ENCODE results near the gene AHRR. TPM values are rescaled to one million over a fixed set of nuclear protein-coding genes. Genes with fewer than 3 reads are reported as not detected.

AHRR gene
- total RNA-seq, 2 experiments from 2014 or later = 2.2 to 3.4 TPM

DNA sequence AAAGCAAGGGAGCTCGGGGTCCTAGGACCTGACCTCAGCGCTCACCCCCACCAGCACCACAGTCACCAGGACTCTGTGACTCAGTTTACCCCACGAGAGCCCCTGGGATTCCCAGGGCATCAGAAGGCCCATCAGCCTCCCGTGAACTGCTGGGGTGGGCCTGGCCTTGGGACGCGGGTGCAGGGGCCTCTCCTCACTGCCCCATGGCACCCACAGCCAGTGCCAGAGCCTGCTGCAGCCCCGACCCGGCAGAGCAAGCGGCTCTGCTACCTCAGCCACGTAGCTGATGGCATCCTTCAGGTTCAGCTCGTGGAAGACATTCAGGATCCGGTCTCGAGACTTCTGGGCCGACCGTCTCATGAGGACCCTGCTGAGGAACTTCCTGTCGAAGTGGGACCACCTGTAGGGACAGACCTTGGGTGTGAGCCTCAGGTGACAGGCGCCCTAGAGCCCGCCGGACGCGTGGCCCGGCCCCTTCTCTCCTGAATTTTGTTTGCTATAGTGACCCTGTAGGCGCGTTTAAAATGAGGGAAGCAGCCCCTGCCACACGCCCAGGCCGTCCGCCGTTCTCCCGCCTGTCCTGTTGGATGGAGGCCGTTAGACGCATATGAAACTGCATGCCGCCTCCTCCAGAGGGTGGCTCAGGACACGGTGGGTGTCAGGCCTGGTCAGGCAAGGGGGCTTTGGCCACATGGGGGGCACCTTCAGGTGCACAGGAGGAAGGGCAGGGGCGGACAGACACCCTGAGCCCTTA is 158.2 kb downstream of the AHRR start:
- BruUV-seq (replicated peaks) = no TSS peak
- Histone ChIP-seq H3K36me3 (ENCODE audit: insufficient read depth, low read length) (no peaks in the 10 kb centered on the region), H3K9me2 (ENCODE audit: insufficient read depth, low read length) (no peaks in the 10 kb centered on the region), H3K79me2 (ENCODE audit: insufficient read depth, low read depth, low read length) (no peaks in the 10 kb centered on the region), H3K4me3 (ENCODE audit: low read depth, low read length, poor library complexity, severe bottlenecking) (no peak overlapping the region), H3K4me2 (ENCODE audit: low read length) (no peak overlapping the region), H3K4me1 (ENCODE audit: insufficient read depth, low read length, poor library complexity, severe bottlenecking) (no peaks in the 10 kb centered on the region), H3K9me3 (ENCODE audit: low read length) (no peaks in the 10 kb centered on the region), H3K27ac (ENCODE audit: low read depth, low read length, poor library complexity, severe bottlenecking) (no peak overlapping the region), H4K20me1 (ENCODE audit: insufficient read depth, low read length) (no peaks in the 10 kb centered on the region), H2AFZ (ENCODE audit: low read length) (no peak overlapping the region)
- CTCF ChIA-PET (ENCODE audit: unreplicated experiment) = no interaction called here
- POLR2A ChIA-PET = interaction anchor here (0.7 kb wide), 1 partner anchor 78 kb away, joined by 3 read pairs; no protein-coding TSS in a partner anchor
- intact Hi-C loops (cut with micrococcal nuclease; ENCODE audit: unreplicated experiment) = loop anchor here (10.0 kb wide), 1 partner anchor 135 kb away; the partner anchor contains the start of gene CEP72
- TF ChIP-seq, protein P1, sequence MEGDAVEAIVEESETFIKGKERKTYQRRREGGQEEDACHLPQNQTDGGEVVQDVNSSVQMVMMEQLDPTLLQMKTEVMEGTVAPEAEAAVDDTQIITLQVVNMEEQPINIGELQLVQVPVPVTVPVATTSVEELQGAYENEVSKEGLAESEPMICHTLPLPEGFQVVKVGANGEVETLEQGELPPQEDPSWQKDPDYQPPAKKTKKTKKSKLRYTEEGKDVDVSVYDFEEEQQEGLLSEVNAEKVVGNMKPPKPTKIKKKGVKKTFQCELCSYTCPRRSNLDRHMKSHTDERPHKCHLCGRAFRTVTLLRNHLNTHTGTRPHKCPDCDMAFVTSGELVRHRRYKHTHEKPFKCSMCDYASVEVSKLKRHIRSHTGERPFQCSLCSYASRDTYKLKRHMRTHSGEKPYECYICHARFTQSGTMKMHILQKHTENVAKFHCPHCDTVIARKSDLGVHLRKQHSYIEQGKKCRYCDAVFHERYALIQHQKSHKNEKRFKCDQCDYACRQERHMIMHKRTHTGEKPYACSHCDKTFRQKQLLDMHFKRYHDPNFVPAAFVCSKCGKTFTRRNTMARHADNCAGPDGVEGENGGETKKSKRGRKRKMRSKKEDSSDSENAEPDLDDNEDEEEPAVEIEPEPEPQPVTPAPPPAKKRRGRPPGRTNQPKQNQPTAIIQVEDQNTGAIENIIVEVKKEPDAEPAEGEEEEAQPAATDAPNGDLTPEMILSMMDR (conservative IDR thresholded peaks at IDR 0.05; ENCODE audit: low read length) = no peak
- TF ChIP-seq EZH2phosphoT487 (IDR thresholded peaks at IDR 0.05; ENCODE audit: borderline replicate concordance, low read depth, low read length) = no peak
- DNase-seq (ENCODE audit: low spot score) = no peak

- Histone ChIP-seq H2AFZ (ENCODE audit: low read length) (no peak overlapping the region), H4K20me1 (ENCODE audit: insufficient read depth, low read length) (no peaks in the 10 kb centered on the region), H3K4me1 (ENCODE audit: insufficient read depth, low read length, poor library complexity, severe bottlenecking) (no peaks in the 10 kb centered on the region), H3K4me3 (ENCODE audit: low read depth, low read length, poor library complexity, severe bottlenecking) (no peak overlapping the region), H3K9me2 (ENCODE audit: insufficient read depth, low read length) (no peaks in the 10 kb centered on the region), H3K79me2 (ENCODE audit: insufficient read depth, low read depth, low read length) (no peaks in the 10 kb centered on the region), H3K9me3 (ENCODE audit: low read length) (no peaks in the 10 kb centered on the region), H3K27ac (ENCODE audit: low read depth, low read length, poor library complexity, severe bottlenecking) (no peak overlapping the region), H3K36me3 (ENCODE audit: insufficient read depth, low read length) (no peaks in the 10 kb centered on the region), H3K4me2 (ENCODE audit: low read length) (no peak overlapping the region)
- no peak for DNase-seq (ENCODE audit: low spot score)
- TF ChIP-seq EZH2phosphoT487 (IDR thresholded peaks at IDR 0.05; ENCODE audit: borderline replicate concordance, low read depth, low read length) = no peak
- TF ChIP-seq, protein P1 (conservative IDR thresholded peaks at IDR 0.05; ENCODE audit: low read length) = no peak
- CTCF ChIA-PET (ENCODE audit: unreplicated experiment) = no interaction called here
- no TSS peak for BruUV-seq (replicated peaks)
- intact Hi-C loops (cut with micrococcal nuclease; ENCODE audit: unreplicated experiment) = no loop called here
- POLR2A ChIA-PET = no interaction called here
Measured at GRCh38 chr5:481347-481746, 159.8 kb downstream of the AHRR start.

DNA sequence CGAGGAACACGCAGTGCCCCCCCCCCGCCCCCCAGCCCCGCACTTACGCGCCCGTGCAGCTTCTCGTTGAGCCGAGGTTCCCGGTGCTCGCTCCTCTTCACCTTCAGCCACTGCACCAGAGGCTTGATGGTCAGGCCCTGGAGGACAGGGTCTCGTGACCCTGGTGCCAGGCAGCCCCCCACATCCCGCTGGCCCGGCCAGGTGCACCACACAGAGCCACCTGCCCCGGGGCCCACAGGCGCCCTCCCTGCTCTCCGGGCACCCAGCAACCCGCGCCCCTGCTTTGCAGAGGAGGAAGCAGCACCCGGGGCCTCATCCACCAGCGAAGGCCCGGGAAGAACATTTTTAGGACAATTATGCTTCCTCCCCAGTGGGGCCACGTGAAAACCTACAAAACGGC is 160.5 kb downstream of the AHRR start:
- no peaks in the 10 kb centered on the region for H3K36me3 ChIP-seq (ENCODE audit: insufficient read depth, low read length)
- H2AFZ ChIP-seq (ENCODE audit: low read length) = no peak overlapping the region
- CTCF ChIA-PET (ENCODE audit: unreplicated experiment) = no interaction called here
- H3K27ac ChIP-seq (ENCODE audit: low read depth, low read length, poor library complexity, severe bottlenecking) = no peak overlapping the region
- no peak overlapping the region for H3K4me2 ChIP-seq (ENCODE audit: low read length)
- POLR2A ChIA-PET = no interaction called here
- no peak for TF ChIP-seq EZH2phosphoT487 (IDR thresholded peaks at IDR 0.05; ENCODE audit: borderline replicate concordance, low read depth, low read length)
- TF ChIP-seq, protein P1 (conservative IDR thresholded peaks at IDR 0.05; ENCODE audit: low read length) = no peak
- no peaks in the 10 kb centered on the region for H3K9me3 ChIP-seq (ENCODE audit: low read length)
- intact Hi-C loops (cut with micrococcal nuclease; ENCODE audit: unreplicated experiment) = no loop called here
- no peaks in the 10 kb centered on the region for H3K9me2 ChIP-seq (ENCODE audit: insufficient read depth, low read length)
- no TSS peak for BruUV-seq (replicated peaks)
- H3K4me3 ChIP-seq (ENCODE audit: low read depth, low read length, poor library complexity, severe bottlenecking) = no peak overlapping the region
- DNase-seq (ENCODE audit: low spot score) = no peak
- H3K4me1 ChIP-seq (ENCODE audit: insufficient read depth, low read length, poor library complexity, severe bottlenecking) = no peaks in the 10 kb centered on the region
- no peaks in the 10 kb centered on the region for H4K20me1 ChIP-seq (ENCODE audit: insufficient read depth, low read length)
- H3K79me2 ChIP-seq (ENCODE audit: insufficient read depth, low read depth, low read length) = no peaks in the 10 kb centered on the region

Data from OCI-LY7 (cell line).